SIG-M5 (cell line): ENCODE data around the gene GSN.
"Not testable (repeated sequence)": the region's sequence is repeated elsewhere in the genome, so short reads cannot be mapped to it uniquely, and the experiment has no call there.

Experiments used
- DNase-seq: peaks from one replicate; lab custom pipeline; 2025; lab: John Stamatoyannopoulos, UW

Gene GSN

GRCh38 chr9:121288673-121289025, 20.7 kb downstream of the GSN start:
- no peak for DNase-seq

DNA sequence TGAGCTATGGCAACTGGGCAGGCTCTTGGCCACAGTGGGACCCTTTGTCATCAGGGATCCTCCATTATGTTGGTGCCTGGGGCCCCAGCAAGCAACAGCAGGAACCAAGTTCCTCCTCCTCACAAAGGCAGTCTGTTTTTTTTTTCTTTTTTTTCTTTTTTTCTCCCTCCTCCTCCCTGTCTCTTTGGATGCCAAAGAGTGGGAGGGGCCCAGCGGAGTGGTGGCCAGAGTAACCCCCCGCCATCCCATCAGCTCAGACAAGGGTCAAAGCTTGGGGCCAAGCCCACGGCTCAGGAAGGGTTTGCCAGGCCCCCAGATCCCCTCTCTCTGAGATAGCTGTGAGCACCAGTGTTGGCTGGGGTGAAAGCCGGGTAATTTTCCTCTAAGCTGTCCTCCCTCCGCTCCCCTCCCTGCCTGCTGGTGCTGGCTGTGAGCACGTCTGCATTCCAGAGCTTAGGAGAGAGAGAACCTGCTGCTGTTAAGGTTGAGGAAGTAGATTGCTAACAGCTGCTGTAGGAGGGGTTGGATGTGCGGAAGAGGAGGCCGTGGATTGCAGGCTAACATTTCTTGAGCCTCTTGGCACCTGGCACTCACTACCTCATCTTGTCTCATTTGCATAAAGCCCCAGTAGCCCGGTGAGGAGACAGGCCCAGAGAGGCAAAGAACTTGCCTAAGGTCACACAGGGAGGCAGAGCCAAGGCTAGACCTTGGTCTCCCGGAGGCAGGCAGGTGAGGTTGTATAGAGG, 21.2 kb downstream of the GSN start:
- no peak for DNase-seq

- DNase-seq, result no peak
Observed at GRCh38 chr9:121289772-121290370, 21.9 kb downstream of the GSN start.

DNA sequence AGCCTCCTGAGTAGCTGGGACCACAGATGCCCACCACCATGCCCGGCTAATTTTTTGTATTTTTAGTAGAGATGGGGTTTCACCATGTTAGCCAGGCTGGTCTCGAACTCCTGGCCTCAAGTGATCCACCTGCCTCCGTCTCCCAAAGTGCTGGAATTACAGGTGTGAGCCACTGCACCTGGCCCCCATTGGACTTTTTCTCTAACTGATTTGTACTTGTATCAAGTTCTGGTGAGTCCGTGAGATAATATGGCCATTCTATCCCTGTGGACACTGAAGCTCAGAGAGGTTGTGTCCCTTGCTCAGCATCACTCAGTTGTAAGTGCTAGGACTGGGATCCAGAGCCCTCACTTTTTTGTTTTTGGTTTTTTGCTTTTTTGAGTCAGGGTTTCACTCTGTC, 23.6 kb downstream of the GSN start:
- not testable (repeated sequence) for DNase-seq

DNA sequence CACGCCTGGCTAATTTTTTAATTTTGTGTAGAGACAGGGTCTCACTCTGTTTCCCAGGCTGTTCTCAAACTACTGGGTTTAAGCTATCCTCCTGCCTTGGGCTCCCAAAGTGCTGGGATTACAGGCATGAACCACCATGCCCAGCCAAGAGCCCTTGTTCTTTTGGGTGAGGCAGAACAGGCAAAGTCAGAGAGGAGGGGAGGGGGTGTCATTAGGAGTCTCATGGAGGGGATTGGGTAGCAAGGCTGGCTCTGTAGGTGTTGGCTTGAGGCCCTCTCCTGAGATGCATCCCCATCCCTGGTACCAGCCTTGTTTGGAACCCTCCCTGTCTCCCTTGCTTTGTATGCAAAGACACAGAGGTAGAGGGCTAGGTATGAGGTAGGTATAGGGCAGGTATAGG, 24.1 kb downstream of the GSN start:
- DNase-seq, result no peak

DNA sequence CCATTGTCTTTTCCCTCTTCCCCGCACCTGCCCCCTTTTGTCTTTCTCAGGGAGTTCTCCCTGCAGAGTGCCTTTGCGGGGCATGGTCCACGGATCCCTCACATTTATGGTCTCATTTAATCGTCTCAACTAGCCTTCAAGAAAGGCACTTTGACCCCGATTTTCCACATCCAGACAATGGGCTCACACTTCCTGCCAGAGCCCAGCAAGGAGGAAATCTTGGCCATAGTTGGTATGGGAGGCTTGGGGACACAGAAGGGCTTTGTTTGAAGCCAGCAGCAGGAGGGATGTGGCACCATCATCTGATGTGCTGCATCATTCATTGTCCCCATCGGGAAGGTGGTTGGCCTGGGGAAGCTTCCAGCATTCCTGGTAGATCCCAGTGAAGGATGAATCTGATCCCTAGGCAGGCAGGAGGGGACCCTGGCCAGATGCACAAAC, 24.9 kb downstream of the GSN start:
- no peak for DNase-seq

GRCh38 chr9:121294151-121294743, 26.3 kb downstream of the GSN start:
- DNase-seq, result no peak

GRCh38 chr9:121294866-121295661, 27.1 kb downstream of the GSN start:
- no peak for DNase-seq

- DNase-seq, result no peak
Observed at GRCh38 chr9:121295662-121296191, 27.8 kb downstream of the GSN start.

GRCh38 chr9:121296213-121297127, 28.5 kb downstream of the GSN start:
- DNase-seq, result no peak

DNA sequence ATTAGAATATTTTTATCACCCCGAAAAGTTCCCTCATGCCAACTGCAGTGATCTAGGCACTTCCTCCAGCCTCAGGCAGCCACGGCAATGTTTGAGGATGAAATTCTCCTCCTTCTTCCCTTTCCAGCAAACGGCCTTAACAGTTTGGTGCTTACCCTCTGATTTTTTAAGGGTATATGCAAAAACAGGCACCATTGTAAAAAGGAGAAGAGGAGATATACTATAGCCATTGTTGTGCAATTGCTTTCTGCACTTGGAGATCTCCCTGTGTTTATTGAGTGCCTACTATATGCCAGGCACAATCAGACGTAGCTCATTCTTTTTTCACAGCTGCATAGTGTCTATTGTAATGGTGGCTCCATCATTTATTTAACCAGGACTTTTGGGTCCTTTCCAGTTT, 29.4 kb downstream of the GSN start:
- no peak for DNase-seq

- no peak for DNase-seq
Observed at GRCh38 chr9:121298016-121298538, 30.1 kb downstream of the GSN start.

DNA sequence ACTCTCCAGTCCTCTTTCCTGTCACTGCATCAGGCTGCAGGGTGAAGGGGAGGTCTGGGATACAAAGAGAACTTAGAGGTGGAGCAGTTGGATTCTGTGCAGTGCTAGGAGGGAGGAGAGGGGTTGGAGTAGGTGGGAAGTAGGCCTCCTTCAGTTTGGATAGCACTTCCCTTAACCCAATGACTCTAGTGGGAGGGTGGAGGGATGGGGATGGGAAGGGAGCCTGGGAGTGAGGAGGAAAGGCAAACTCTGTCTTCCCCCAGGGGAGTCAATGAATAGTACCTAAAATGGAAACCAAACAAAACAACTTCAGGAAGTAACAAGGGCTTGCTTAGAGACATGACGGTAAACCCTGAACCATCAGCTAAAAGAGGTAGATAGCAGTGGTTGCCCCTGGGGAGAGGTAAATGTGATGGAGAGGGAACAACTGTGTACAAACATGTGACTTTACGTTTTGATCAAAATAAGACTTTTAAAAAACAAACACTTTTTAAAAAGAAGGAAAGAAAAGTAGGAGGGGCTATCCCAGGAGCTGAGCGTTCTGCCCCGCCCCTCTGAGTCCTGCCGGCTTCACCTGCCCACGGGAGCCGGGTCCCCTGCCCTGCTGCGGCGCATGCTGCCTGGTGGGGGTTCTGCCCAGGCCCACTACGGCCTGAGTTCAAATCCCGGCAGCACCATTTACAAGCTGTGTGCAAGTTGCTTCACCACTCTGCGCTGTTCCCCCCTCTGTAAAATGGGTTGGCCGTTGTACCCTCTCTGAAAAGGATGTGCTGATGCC, 30.9 kb downstream of the GSN start:
- no peak for DNase-seq

DNA sequence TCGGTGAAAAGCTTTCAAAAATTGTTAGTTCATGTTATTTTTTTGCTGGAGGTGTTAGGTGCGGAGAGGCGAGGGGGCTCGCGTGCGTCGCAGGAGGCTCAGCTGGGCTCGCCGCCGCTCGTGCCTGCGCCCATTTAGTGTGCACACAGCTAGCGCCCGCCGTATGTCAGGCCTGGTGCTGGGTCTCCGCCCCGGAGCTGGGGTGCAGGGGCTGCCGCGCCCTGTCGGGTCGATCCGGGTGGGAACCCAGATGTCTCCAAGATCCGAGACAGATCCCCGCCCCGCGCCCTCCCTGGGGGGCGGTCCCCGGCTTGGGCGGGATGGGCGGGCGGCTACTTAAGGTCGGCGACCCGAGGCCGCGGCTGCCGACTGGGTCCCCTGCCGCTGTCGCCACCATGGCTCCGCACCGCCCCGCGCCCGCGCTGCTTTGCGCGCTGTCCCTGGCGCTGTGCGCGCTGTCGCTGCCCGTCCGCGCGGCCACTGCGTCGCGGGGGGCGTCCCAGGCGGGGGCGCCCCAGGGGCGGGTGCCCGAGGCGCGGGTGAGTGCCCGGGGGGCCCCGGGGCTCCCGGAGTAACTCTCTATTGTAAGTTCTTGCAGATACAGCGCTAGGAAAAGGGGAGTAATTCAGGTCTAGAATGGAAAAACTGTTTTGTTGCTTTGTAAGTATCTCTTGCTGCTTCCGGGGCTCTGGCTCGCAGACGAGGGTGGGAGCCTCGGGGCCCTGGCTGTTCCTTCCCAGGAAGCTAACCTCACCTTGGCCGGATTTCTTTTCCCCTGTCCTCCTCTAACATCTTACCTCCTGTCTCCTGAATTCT, 31.7 kb downstream of the GSN start:
- no peak for DNase-seq

- no peak for DNase-seq
Observed at GRCh38 chr9:121300283-121301119, 32.5 kb downstream of the GSN start.

- no peak for DNase-seq
Observed at GRCh38 chr9:121301881-121302286, 33.9 kb downstream of the GSN start.

GRCh38 chr9:121302341-121302740, 34.4 kb downstream of the GSN start:
- DNase-seq, result no peak

GRCh38 chr9:121302786-121303185, 34.8 kb downstream of the GSN start:
- DNase-seq, result no peak
